Neural progenitor cell (in vitro differentiated cells): ENCODE results near the gene PSTPIP1. TPM values are rescaled to one million over a fixed set of nuclear protein-coding genes. Genes with fewer than 3 reads are reported as not detected.

Source experiments
- DNase-seq: peaks from one replicate; pipeline ENCODE4 v3.0.0-alpha.2; 2016; ENCODE audit warnings: low spot score
- H2AFZ ChIP-seq: fragments of 200-600 bp; sonication (generic); replicated peaks from 2 replicates; pipeline ENCODE4 v1.6.1; 2016; ENCODE audit warnings: antibody characterized with exemption
- H3F3A ChIP-seq: fragments of 200-600 bp; sonication (generic); 2 replicates; pipeline ENCODE4 v1.6.1; 2016; ENCODE audit warnings: antibody characterized with exemption, low read depth
- H3K27ac ChIP-seq: fragments of 200-600 bp; sonication (generic); 2 replicates; pipeline ENCODE4 v1.5.1; 2016; ENCODE audit warnings: mild to moderate bottlenecking
- H3K27me3 ChIP-seq: fragments of 200-600 bp; sonication (generic); 2 replicates; pipeline ENCODE4 v1.6.1; 2016; ENCODE audit warnings: mild to moderate bottlenecking, moderate library complexity
- H3K36me3 ChIP-seq: fragments of 200-600 bp; sonication (generic); 2 replicates; pipeline ENCODE4 v1.5.1; 2016
- H3K4me1 ChIP-seq: fragments of 200-600 bp; sonication (generic); 2 replicates; pipeline ENCODE4 v1.6.1; 2016; ENCODE audit warnings: mixed run types
- H3K4me2 ChIP-seq: fragments of 200-600 bp; sonication (generic); 2 replicates; pipeline ENCODE4 v1.6.1; 2016
- H3K4me3 ChIP-seq: fragments of 200-600 bp; sonication (generic); 2 replicates; pipeline ENCODE4 v1.5.1; 2016
- H3K79me2 ChIP-seq: fragments of 200-600 bp; sonication (generic); 2 replicates; pipeline ENCODE4 v1.6.1; 2016; ENCODE audit warnings: low read depth
- H3K9ac ChIP-seq: fragments of 200-600 bp; sonication (generic); 2 replicates; pipeline ENCODE4 v1.6.1; 2016
- H3K9me3 ChIP-seq: fragments of 200-600 bp; sonication (generic); 2 replicates; pipeline ENCODE4 v1.5.1; 2016; ENCODE audit warnings: low read depth
- H4K20me1 ChIP-seq: fragments of 200-600 bp; sonication (generic); 2 replicates; pipeline ENCODE4 v1.6.1; 2016; ENCODE audit warnings: low read depth
- H3K27ac Mint-ChIP-seq: 3 replicates; pipeline ENCODE4 v1.8.0; 2021; ENCODE audit warnings: mixed read lengths
- H3K27me3 Mint-ChIP-seq: 2 replicates; pipeline ENCODE4 v1.8.0; 2022; ENCODE audit warnings: low read depth, mild to moderate bottlenecking, inconsistent platforms, moderate library complexity, mixed read lengths; ENCODE audit not compliant: insufficient read depth
- H3K36me3 Mint-ChIP-seq: 3 replicates; pipeline ENCODE4 v1.8.0; 2021; ENCODE audit warnings: mixed read lengths
- H3K4me1 Mint-ChIP-seq: 3 replicates; pipeline ENCODE4 v1.8.0; 2021; ENCODE audit warnings: mixed read lengths
- H3K4me3 Mint-ChIP-seq: 3 replicates; pipeline ENCODE4 v1.8.0; 2021; ENCODE audit warnings: mild to moderate bottlenecking, moderate library complexity, mixed read lengths
- H3K9me3 Mint-ChIP-seq: 3 replicates; pipeline ENCODE4 v1.8.0; 2020; ENCODE audit warnings: mixed read lengths
- CTCF ChIP-seq: fragments of 200-600 bp; sonication (generic); IDR thresholded peaks from 2 replicates; pipeline ENCODE4 v1.5.1; 2017; ENCODE audit warnings: antibody characterized with exemption, mild to moderate bottlenecking
- EZH2 ChIP-seq: fragments of 200-600 bp; sonication (generic); IDR thresholded peaks from 2 replicates; pipeline ENCODE4 v1.6.1; 2017; ENCODE audit warnings: antibody characterized with exemption, mild to moderate bottlenecking, moderate library complexity
- EZH2phosphoT487 ChIP-seq: fragments of 200-600 bp; sonication (generic); IDR thresholded peaks from 2 replicates; pipeline ENCODE4 v1.6.1; 2017; ENCODE audit warnings: antibody characterized with exemption
- total RNA-seq: library from RNA; depleted of rRNA; stranded (reverse); fragments of >200 nt; gene quantifications from 2 replicates; pipeline ENCODE4 v1.2.3, GENCODE V29; 2015; ENCODE audit warnings: low replicate concordance

The PSTPIP1 gene
- total RNA-seq, 1 donor from 2014 or later, result 0.19 TPM

- peaks cover 8% of the 10 kb centered on the region for H3K27me3 Mint-ChIP-seq
- no peaks in the 10 kb centered on the region for H3K36me3 Mint-ChIP-seq
- Histone ChIP-seq H2AFZ (no peak overlapping the region), H3K27ac (no peak overlapping the region), H3K27me3 (no peaks in the 10 kb centered on the region), H3K79me2 (no peaks in the 10 kb centered on the region), H3K4me2 (no peak overlapping the region), H3K9me3 (no peaks in the 10 kb centered on the region), H3K4me1 (peaks cover 15% of the 10 kb centered on the region), H4K20me1 (no peaks in the 10 kb centered on the region), H3K36me3 (no peaks in the 10 kb centered on the region), H3F3A (peaks cover 5% of the 10 kb centered on the region), H3K4me3 (no peak overlapping the region), H3K9ac (no peak overlapping the region)
- H3K4me3 Mint-ChIP-seq, result no peak overlapping the region
- peaks cover 8% of the 10 kb centered on the region for H3K9me3 Mint-ChIP-seq
- DNase-seq, result no peak
- H3K4me1 Mint-ChIP-seq, result peaks cover 12% of the 10 kb centered on the region
- no peak for TF ChIP-seq EZH2
- no peak for TF ChIP-seq CTCF
- no peak for TF ChIP-seq EZH2phosphoT487
- H3K27ac Mint-ChIP-seq, result no peak overlapping the region
These were observed 16.2 kb upstream of the PSTPIP1 start for GRCh38 chr15:76978522-76979330.

DNA sequence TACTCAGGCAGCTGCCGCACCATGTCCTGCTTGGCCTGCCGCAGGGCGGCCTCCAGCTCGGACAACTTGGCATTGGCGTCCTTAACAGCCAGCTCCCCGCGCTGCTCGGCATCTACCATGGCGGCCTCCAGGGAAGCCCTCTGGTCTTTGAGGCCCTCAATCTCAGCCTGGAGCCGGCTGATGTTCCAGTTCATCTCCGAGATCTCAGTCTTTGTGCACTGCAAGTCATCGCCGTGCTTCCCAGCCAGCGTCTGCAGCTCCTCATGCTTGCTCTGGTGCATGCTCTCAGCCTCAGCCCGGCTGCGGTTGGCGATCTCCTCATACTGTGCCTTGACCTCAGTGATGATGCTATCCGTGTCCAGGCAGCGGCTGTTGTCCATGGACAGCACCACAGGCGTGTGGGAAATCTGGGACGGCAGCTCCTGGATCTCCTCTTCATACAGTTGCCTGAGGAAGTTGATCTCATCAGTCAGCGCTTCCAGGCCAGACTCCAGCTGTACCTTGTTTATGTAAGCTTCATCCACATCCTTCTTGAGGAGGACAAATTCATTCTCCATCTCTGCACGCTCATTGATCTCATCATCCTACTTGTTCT, 15.5 kb upstream of the PSTPIP1 start:
- H3K9me3 Mint-ChIP-seq, result peaks cover 8% of the 10 kb centered on the region
- H3K36me3 Mint-ChIP-seq, result no peaks in the 10 kb centered on the region
- no peak overlapping the region for H3K4me2 ChIP-seq
- H3K27me3 ChIP-seq, result no peaks in the 10 kb centered on the region
- H3K4me3 Mint-ChIP-seq, result no peak overlapping the region
- no peak for DNase-seq
- H3K36me3 ChIP-seq, result no peaks in the 10 kb centered on the region
- H3K79me2 ChIP-seq, result no peaks in the 10 kb centered on the region
- H3K27ac Mint-ChIP-seq, result no peak overlapping the region
- H3K27me3 Mint-ChIP-seq, result peaks cover 8% of the 10 kb centered on the region
- peaks cover 9% of the 10 kb centered on the region for H3F3A ChIP-seq
- no peak overlapping the region for H3K27ac ChIP-seq
- TF ChIP-seq CTCF (no peak), EZH2phosphoT487 (no peak), EZH2 (no peak)
- peaks cover 17% of the 10 kb centered on the region for H3K4me1 ChIP-seq
- H2AFZ ChIP-seq, result no peak overlapping the region
- H4K20me1 ChIP-seq, result no peaks in the 10 kb centered on the region
- no peak overlapping the region for H3K9ac ChIP-seq
- no peaks in the 10 kb centered on the region for H3K9me3 ChIP-seq
- no peak overlapping the region for H3K4me3 ChIP-seq
- H3K4me1 Mint-ChIP-seq, result peaks cover 16% of the 10 kb centered on the region

- no peaks in the 10 kb centered on the region for H3K36me3 ChIP-seq
- no peak overlapping the region for H2AFZ ChIP-seq
- TF ChIP-seq CTCF (no peak), EZH2phosphoT487 (no peak), EZH2 (no peak)
- DNase-seq, result no peak
- no peaks in the 10 kb centered on the region for H3K36me3 Mint-ChIP-seq
- no peak overlapping the region for H3K27ac Mint-ChIP-seq
- peaks cover 8% of the 10 kb centered on the region for H3K9me3 Mint-ChIP-seq
- no peaks in the 10 kb centered on the region for H4K20me1 ChIP-seq
- peaks cover 6% of the 10 kb centered on the region for H3K27me3 Mint-ChIP-seq
- H3K9ac ChIP-seq, result no peak overlapping the region
- H3K79me2 ChIP-seq, result no peaks in the 10 kb centered on the region
- no peak overlapping the region for H3K4me3 Mint-ChIP-seq
- H3K4me2 ChIP-seq, result no peak overlapping the region
- no peak overlapping the region for H3K27ac ChIP-seq
- H3K4me1 ChIP-seq, result peaks cover 17% of the 10 kb centered on the region
- H3K9me3 ChIP-seq, result no peaks in the 10 kb centered on the region
- H3K27me3 ChIP-seq, result no peaks in the 10 kb centered on the region
- peaks cover 16% of the 10 kb centered on the region for H3K4me1 Mint-ChIP-seq
- H3K4me3 ChIP-seq, result no peak overlapping the region
- H3F3A ChIP-seq, result peaks cover 9% of the 10 kb centered on the region
These were observed 14.9 kb upstream of the PSTPIP1 start for GRCh38 chr15:76979996-76980520.
